MM.1S (cell line): Measurements from ENCODE around the gene DIPK1B.

ENCODE experiments used
- CTCF ChIP-seq: fragments of 300-600 bp; sonication (generic); IDR thresholded peaks from 2 replicates; pipeline ENCODE4 v1.5.1; 2016; ENCODE audit warnings: antibody characterized with exemption, low read length, mixed read lengths
- EZH2 ChIP-seq: fragments of 300-600 bp; sonication (generic); optimal IDR thresholded peaks from 2 replicates; pipeline ENCODE3; 2017; ENCODE audit warnings: low read depth, mild to moderate bottlenecking, antibody characterized with exemption, low read length, mixed read lengths
- EZH2phosphoT487 ChIP-seq: fragments of 300-600 bp; sonication (generic); IDR thresholded peaks from 2 replicates; pipeline ENCODE4 v1.6.1; 2018; ENCODE audit warnings: antibody characterized with exemption, low read length

GRCh38 chr9:136678034-136678433, 34.3 kb upstream of the DIPK1B start:
- TF ChIP-seq CTCF: no peak
- TF ChIP-seq EZH2: no peak
- TF ChIP-seq EZH2phosphoT487: no peak
